Osteoblast (primary cell): Measurements from ENCODE around the gene CLN5. TPM values are rescaled to one million over a fixed set of nuclear protein-coding genes. Genes with fewer than 3 reads are reported as not detected.

Experiments used
- DNase-seq: peaks from one replicate; pipeline ENCODE4 v3.0.0; 2011; ENCODE audit warnings: low spot score, mixed read lengths; ENCODE audit not compliant: insufficient read length; ENCODE audit errors: missing footprints
- H2AFZ ChIP-seq: 2 replicates; pipeline ENCODE4 v1.6.0; 2011; ENCODE audit warnings: mild to moderate bottlenecking, low read length
- H3K27ac ChIP-seq: 2 replicates; pipeline ENCODE4 v1.5.1; 2011; ENCODE audit warnings: mild to moderate bottlenecking, low read depth, low read length, moderate library complexity
- H3K27me3 ChIP-seq: 2 replicates; pipeline ENCODE4 v1.6.0; 2012; ENCODE audit warnings: mild to moderate bottlenecking, control low read depth, inconsistent platforms, low read length, moderate library complexity; ENCODE audit not compliant: insufficient read depth
- H3K36me3 ChIP-seq: 2 replicates; pipeline ENCODE4 v1.5.1; 2011; ENCODE audit warnings: mild to moderate bottlenecking, low read length, control low read depth, moderate library complexity; ENCODE audit not compliant: insufficient read depth
- H3K4me1 ChIP-seq: 2 replicates; pipeline ENCODE4 v1.5.1; 2011; ENCODE audit warnings: mild to moderate bottlenecking, low read length, control low read depth, moderate library complexity; ENCODE audit not compliant: insufficient read depth
- H3K4me2 ChIP-seq: 2 replicates; pipeline ENCODE4 v1.6.0; 2011; ENCODE audit warnings: mild to moderate bottlenecking, low read length; ENCODE audit not compliant: insufficient read depth
- H3K4me3 ChIP-seq: fragments of 200-600 bp; sonication (generic); 3 replicates; pipeline ENCODE4 v1.5.1; 2012; ENCODE audit warnings: mild to moderate bottlenecking, low read length, inconsistent platforms; ENCODE audit not compliant: insufficient read depth
- H3K79me2 ChIP-seq: 2 replicates; pipeline ENCODE4 v1.6.0; 2012; ENCODE audit warnings: mild to moderate bottlenecking, low read length, control low read depth, inconsistent platforms; ENCODE audit not compliant: insufficient read depth
- H3K9me3 ChIP-seq: 2 replicates; pipeline ENCODE4 v1.5.1; 2011; ENCODE audit warnings: low read depth, low read length, control low read depth
- H4K20me1 ChIP-seq: 2 replicates; pipeline ENCODE4 v1.6.0; 2012; ENCODE audit warnings: mild to moderate bottlenecking, low read length, control low read depth; ENCODE audit not compliant: insufficient read depth
- CTCF ChIP-seq: IDR thresholded peaks from 2 replicates; pipeline ENCODE4 v1.5.1; 2011; ENCODE audit warnings: mild to moderate bottlenecking, low read depth, low read length, moderate library complexity; ENCODE audit errors: extremely low read depth
- total RNA-seq: library from RNA; depleted of rRNA; stranded (reverse); fragments of >200 nt; gene quantifications from 2 replicates; pipeline ENCODE4 v1.2.3, GENCODE V29; 2012

CLN5 gene
- total RNA-seq, 1 donor, result 42.0 TPM

GRCh38 chr13:77047649-77048343, 55.9 kb downstream of the CLN5 start:
- no peak for TF ChIP-seq CTCF
- no peak overlapping the region for H3K4me3 ChIP-seq
- H3K36me3 ChIP-seq, result peaks cover 36% of the 10 kb centered on the region
- H3K79me2 ChIP-seq, result no peaks in the 10 kb centered on the region
- H3K4me2 ChIP-seq, result no peak overlapping the region
- no peak for DNase-seq
- no peak overlapping the region for H3K27ac ChIP-seq
- H4K20me1 ChIP-seq, result no peaks in the 10 kb centered on the region
- H3K9me3 ChIP-seq, result no peaks in the 10 kb centered on the region
- H2AFZ ChIP-seq, result no peak overlapping the region
- no peaks in the 10 kb centered on the region for H3K27me3 ChIP-seq
- H3K4me1 ChIP-seq, result no peaks in the 10 kb centered on the region

- Histone ChIP-seq H3K27me3 (no peaks in the 10 kb centered on the region), H4K20me1 (no peaks in the 10 kb centered on the region), H3K4me3 (no peak overlapping the region), H3K79me2 (no peaks in the 10 kb centered on the region), H3K4me2 (no peak overlapping the region), H2AFZ (no peak overlapping the region), H3K36me3 (peaks cover 42% of the 10 kb centered on the region), H3K4me1 (no peaks in the 10 kb centered on the region), H3K9me3 (no peaks in the 10 kb centered on the region), H3K27ac (no peak overlapping the region)
- TF ChIP-seq CTCF, result no peak
- no peak for DNase-seq
Measured at GRCh38 chr13:77048681-77049080, 56.8 kb downstream of the CLN5 start.

- Histone ChIP-seq H3K9me3 (no peaks in the 10 kb centered on the region), H3K27ac (no peak overlapping the region), H3K27me3 (no peaks in the 10 kb centered on the region), H3K4me2 (no peak overlapping the region), H4K20me1 (no peaks in the 10 kb centered on the region), H2AFZ (no peak overlapping the region), H3K4me3 (no peak overlapping the region), H3K4me1 (no peaks in the 10 kb centered on the region), H3K36me3 (peaks cover 56% of the 10 kb centered on the region), H3K79me2 (no peaks in the 10 kb centered on the region)
- no peak for TF ChIP-seq CTCF
- no peak for DNase-seq
Measured at GRCh38 chr13:77053192-77053591, 61.3 kb downstream of the CLN5 start.

Other genes with a start within 250 kb of the CLN5 start
- 29.0 and 56.0 TPM in 2 replicates for gene KCTD12, start 105.7 kb upstream of the CLN5 start, total RNA-seq
- gene ACOD1, start 43.6 kb upstream of the CLN5 start, total RNA-seq, result not detected in 2 replicates
- gene FBXL3, start 35.1 kb downstream of the CLN5 start, total RNA-seq, result 69.2 and 76.0 TPM in 2 replicates